ENCODE results near the gene CHMP5. TPM values are rescaled to one million over a fixed set of nuclear protein-coding genes. Genes with fewer than 3 reads are reported as not detected.

CHMP5 gene
- total RNA-seq: 79.0 and 126 TPM in 2 replicates

GRCh38 chr9:33264473-33265177 is at the start of gene CHMP5, which contains the start of gene BAG1:
Gene CHMP5 (plus strand): TSS chr9:33265049. CDS start chr9:33265079, 30 bp downstream.
Gene BAG1 (minus strand): TSS chr9:33264708.

GRCh38 chr9:33239921-33240320 is 24.9 kb upstream of the CHMP5 start, which contains the start of gene SPINK4:
Gene SPINK4 (plus strand): TSS chr9:33240167. CDS start chr9:33240209, 42 bp downstream.

GRCh38 chr9:33290247-33291030 is 25.6 kb downstream of the CHMP5 start, which contains the start of gene NFX1:
Gene NFX1 (plus strand): TSS chr9:33290516. CDS start chr9:33290573, 57 bp downstream.

Other genes with a start within 250 kb of the CHMP5 start
- gene DNAJA1, start 239.8 kb upstream of the CHMP5 start, total RNA-seq: 97.5 and 205 TPM in 2 replicates
- 23.8 and 33.7 TPM in 2 replicates for gene SMU1, start 188.4 kb upstream of the CHMP5 start, total RNA-seq
- 7.8 and 29.1 TPM in 2 replicates for gene B4GALT1, start 97.7 kb upstream of the CHMP5 start, total RNA-seq
- gene SPINK4, start 24.9 kb upstream of the CHMP5 start, total RNA-seq: not detected in 2 replicates
- 40.8 and 48.3 TPM in 2 replicates for gene BAG1, start 341 bp upstream of the CHMP5 start, total RNA-seq
- 8.1 and 22.8 TPM in 2 replicates for gene NFX1, start 25.5 kb downstream of the CHMP5 start, total RNA-seq
- gene AQP7, start 137.5 kb downstream of the CHMP5 start, total RNA-seq: 0.16 TPM in 1 of 2 replicates, not detected in the other
- 0.57 and 1.3 TPM in 2 replicates for gene AQP3, start 182.5 kb downstream of the CHMP5 start, total RNA-seq
- gene NOL6, start 208.9 kb downstream of the CHMP5 start, total RNA-seq: 9.4 and 30.8 TPM in 2 replicates

Measured in bladder microvascular endothelial cell (primary cell).